Measurements from ENCODE around the gene ZNF764. TPM values are rescaled to one million over a fixed set of nuclear protein-coding genes. Genes with fewer than 3 reads are reported as not detected.

Gene ZNF764
- total and polyA plus RNA-seq, 7 experiments from 2014 or later, result 4.5 to 20.9 (median 18.1) TPM

DNA sequence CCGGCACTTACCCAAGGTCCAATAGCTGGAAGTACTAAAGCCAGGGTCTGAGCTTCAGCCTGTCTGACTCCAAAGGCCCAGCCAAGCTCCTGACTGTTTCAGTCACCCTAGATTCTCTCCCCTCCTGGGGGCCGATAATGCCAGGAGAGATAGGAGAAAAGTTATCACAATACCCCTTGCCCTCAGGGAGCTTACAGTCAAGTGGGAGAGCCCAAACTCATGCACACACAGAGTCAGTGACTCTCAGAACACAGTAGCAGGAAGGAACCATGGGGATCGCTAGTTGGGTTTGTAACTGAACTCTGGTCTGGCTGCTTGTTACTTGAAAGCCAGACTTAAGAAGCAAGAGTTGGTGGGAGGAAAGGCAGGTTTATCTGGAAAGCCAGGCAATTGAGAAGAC, 46.7 kb downstream of the ZNF764 start:
- intact Hi-C loops (cut with micrococcal nuclease), result no loop called here
- Histone ChIP-seq H3K27ac (ENCODE audit: low read depth, low read length) (no peak overlapping the region), H3K27me3 (ENCODE audit: control insufficient read depth in 2 of 2, insufficient read depth in 2 of 2, low read length in 2 of 2) (no peaks in the 10 kb centered on the region), H3K4me1 (ENCODE audit: control insufficient read depth in 2 of 2, insufficient read depth in 2 of 2, low read length in 2 of 2) (no peaks in the 10 kb centered on the region), H3K36me3 (ENCODE audit: control insufficient read depth in 2 of 3, insufficient read depth in 3 of 3, low read length in 3 of 3) (peaks cover 39 to 91% (median 48%) of the 10 kb centered on the region in 3 experiments), H3K9me3 (ENCODE audit: control insufficient read depth in 2 of 3, low read length in 3 of 3) (no peaks in the 10 kb centered on the region), H3K4me3 (ENCODE audit: low read length) (no peak overlapping the region)
- peak overlapping the region in 8 of 9 donors; percentile 3 to 86 (median 50) for H3K27ac Mint-ChIP-seq
- ChIA-PET POLR2A (interaction anchor here (1.2 to 2.2 kb wide), 4 partner anchors 13 to 38 kb away, joined by 3 to 7 read pairs (median 6); partner anchors contain the start of gene ITGAL), CTCF (interaction anchor here (1.2 to 1.6 kb wide), 2 partner anchors 13 to 62 kb away, joined by 3 to 4 read pairs; no protein-coding TSS in a partner anchor)
- H3K4me3 Mint-ChIP-seq, result no peak overlapping the region
- no peaks in the 10 kb centered on the region for H3K27me3 Mint-ChIP-seq
- DNase-seq (no peak), ATAC-seq (no peak)
- H3K4me1 Mint-ChIP-seq, result peaks cover 0 to 30% (median 10%) of the 10 kb centered on the region in 7 donors
- H3K9me3 Mint-ChIP-seq, result no peaks in the 10 kb centered on the region
- H3K36me3 Mint-ChIP-seq, result peaks cover 18 to 48% (median 34%) of the 10 kb centered on the region in 5 donors

DNA sequence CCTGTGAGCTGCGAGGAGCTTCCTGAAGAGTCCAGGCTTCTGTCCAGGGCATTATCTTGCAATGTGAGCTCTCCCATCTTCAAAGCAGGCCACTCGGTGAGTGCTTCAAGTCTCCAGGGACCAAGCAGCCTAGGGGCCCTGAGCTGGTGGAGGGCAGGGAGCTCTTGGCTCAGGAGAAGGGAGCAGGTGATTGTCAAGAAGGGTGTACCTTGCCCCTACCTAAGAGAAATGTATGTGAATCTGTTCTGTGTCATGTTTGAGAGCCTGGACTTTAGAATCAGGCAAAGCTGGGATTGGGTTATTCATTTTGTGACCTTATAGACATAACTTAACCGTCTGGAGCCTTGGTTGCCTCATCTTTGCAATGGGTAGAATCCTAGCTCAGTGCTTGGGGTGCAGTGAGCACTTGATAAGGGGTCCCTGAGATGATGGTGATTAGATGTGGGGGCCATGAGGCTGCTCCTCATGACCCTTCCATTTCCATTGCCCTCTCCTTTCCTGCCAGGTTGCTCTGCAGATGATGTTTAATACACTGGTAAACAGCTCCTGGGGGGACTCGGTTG, 47.7 kb downstream of the ZNF764 start:
- peaks cover 0 to 28% (median 7%) of the 10 kb centered on the region in 7 donors for H3K4me1 Mint-ChIP-seq
- Histone ChIP-seq H3K9me3 (ENCODE audit: control insufficient read depth in 2 of 3, low read length in 3 of 3) (no peaks in the 10 kb centered on the region), H3K4me3 (ENCODE audit: low read length) (no peak overlapping the region), H3K36me3 (ENCODE audit: control insufficient read depth in 2 of 3, insufficient read depth in 3 of 3, low read length in 3 of 3) (peaks cover 32 to 88% (median 39%) of the 10 kb centered on the region in 3 experiments), H3K27me3 (ENCODE audit: control insufficient read depth in 2 of 2, insufficient read depth in 2 of 2, low read length in 2 of 2) (no peaks in the 10 kb centered on the region), H3K27ac (ENCODE audit: low read depth, low read length) (peak overlapping the region; percentile 11), H3K4me1 (ENCODE audit: control insufficient read depth in 2 of 2, insufficient read depth in 2 of 2, low read length in 2 of 2) (no peaks in the 10 kb centered on the region)
- peaks cover 14 to 43% (median 28%) of the 10 kb centered on the region in 5 donors for H3K36me3 Mint-ChIP-seq
- ATAC-seq, result no peak
- DNase-seq, result no peak
- POLR2A ChIA-PET, result interaction anchor here (0.5 to 2.2 kb wide), 6 partner anchors 9 to 359 kb away, joined by 3 to 7 read pairs (median 4); partner anchors contain the start of gene ITGAL
- CTCF ChIA-PET, result no interaction called here
- H3K4me3 Mint-ChIP-seq, result no peak overlapping the region
- no peaks in the 10 kb centered on the region for H3K27me3 Mint-ChIP-seq
- H3K9me3 Mint-ChIP-seq, result no peaks in the 10 kb centered on the region
- intact Hi-C loops (cut with micrococcal nuclease), result no loop called here
- H3K27ac Mint-ChIP-seq, result peak overlapping the region in 7 of 9 donors; percentile 45 to 83 (median 65)

DNA sequence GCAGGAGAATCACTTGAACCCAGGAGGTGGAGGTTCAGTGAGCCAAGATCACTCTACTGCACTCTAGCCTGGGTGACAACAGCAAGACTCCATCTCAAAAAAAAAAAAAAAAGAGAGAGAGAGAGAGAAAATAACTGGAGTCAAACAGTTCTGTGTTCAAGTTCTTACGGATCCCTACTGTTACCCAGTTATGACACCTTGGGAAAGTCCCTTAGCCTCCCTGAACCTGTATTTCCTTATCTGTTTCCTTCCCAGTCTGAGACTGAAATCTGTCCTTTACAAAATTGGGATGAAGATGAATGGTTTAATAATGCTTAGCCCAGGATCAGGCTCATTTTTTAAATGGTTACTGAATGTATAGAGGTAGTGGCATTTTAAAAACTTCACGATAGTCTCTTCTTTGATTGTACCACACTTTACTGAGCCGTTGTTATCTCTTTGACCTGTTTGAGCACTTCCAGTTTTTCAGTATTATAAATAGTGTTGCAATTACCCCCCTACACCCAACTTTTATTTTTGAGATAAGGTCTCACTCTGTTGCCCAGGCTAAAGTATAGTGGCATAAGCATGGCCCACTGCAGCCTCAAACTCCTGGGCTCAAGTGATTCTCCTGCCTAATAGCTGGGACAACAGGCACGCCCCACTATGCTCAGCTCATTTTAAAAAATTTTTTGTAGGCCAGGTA, 49.0 kb downstream of the ZNF764 start:
- Mint-ChIP-seq H3K9me3 (no peaks in the 10 kb centered on the region), H3K4me3 (no peak overlapping the region), H3K27me3 (no peaks in the 10 kb centered on the region), H3K4me1 (peaks cover 0 to 27% (median 7%) of the 10 kb centered on the region in 7 donors), H3K27ac (peak overlapping the region in 4 of 9 donors; percentile 31 to 69 (median 58)), H3K36me3 (peaks cover 8 to 42% (median 25%) of the 10 kb centered on the region in 5 donors)
- DNase-seq, result no peak
- Histone ChIP-seq H3K4me1 (ENCODE audit: control insufficient read depth in 2 of 2, insufficient read depth in 2 of 2, low read length in 2 of 2) (no peaks in the 10 kb centered on the region), H3K27me3 (ENCODE audit: control insufficient read depth in 2 of 2, insufficient read depth in 2 of 2, low read length in 2 of 2) (no peaks in the 10 kb centered on the region), H3K4me3 (ENCODE audit: low read length) (no peak overlapping the region), H3K27ac (ENCODE audit: low read depth, low read length) (no peak overlapping the region), H3K9me3 (ENCODE audit: control insufficient read depth in 2 of 3, low read length in 3 of 3) (no peaks in the 10 kb centered on the region), H3K36me3 (ENCODE audit: control insufficient read depth in 2 of 3, insufficient read depth in 3 of 3, low read length in 3 of 3) (peaks cover 42 to 88% (median 46%) of the 10 kb centered on the region in 3 experiments)
- no peak for ATAC-seq
- intact Hi-C loops (cut with micrococcal nuclease), result no loop called here
- CTCF ChIA-PET, result interaction anchor here (0.6 to 1.1 kb wide), 2 partner anchors 79 to 120 kb away, joined by 3 to 4 read pairs; partner anchors contain the start of gene DCTPP1
- POLR2A ChIA-PET, result interaction anchor here (0.6 to 1.2 kb wide), 5 partner anchors 10 to 841 kb away, joined by 3 to 4 read pairs (median 3); no protein-coding TSS in a partner anchor

Small RNAs within 50 kb of the gene (microRNA-seq; reads per million reads assigned to microRNA genes)
- gene MIR4518 (ENCODE audit: borderline microRNAs expressed), result 6.7 reads per million, percentile 8 among the genes with 10 or more reads in this experiment

Other genes starting within 250 kb of the ZNF764 start
- gene CD2BP2, start 203.1 kb downstream of the ZNF764 start, total RNA-seq, result 10 to 100 TPM; 37.5 to 77.0 (median 64.6) TPM
- gene CD2BP2, start 203.1 kb downstream of the ZNF764 start, polyA plus RNA-seq, result 10 to 100 TPM; 18.7 to 24.4 TPM
- gene TBC1D10B, start 187.9 kb downstream of the ZNF764 start, total RNA-seq, result 10 to 100 TPM; 23.2 to 70.0 (median 45.2) TPM
- 10 to 100 TPM in 1 of 2 donors, 1 to 10 TPM in 1; 7.6 to 13.6 TPM for gene TBC1D10B, start 187.9 kb downstream of the ZNF764 start, polyA plus RNA-seq
- 1 to 10 TPM in 2 of 5 experiments, under 1 TPM in 1, not detected in 2; 0.87 to 2.0 (median 1.6) TPM for gene MYL11, start 183.6 kb downstream of the ZNF764 start, total RNA-seq
- gene MYL11, start 183.6 kb downstream of the ZNF764 start, polyA plus RNA-seq, result not detected
- gene SEPTIN1, start 175.8 kb downstream of the ZNF764 start, total RNA-seq, result 100 to 1,000 TPM; 176 to 355 (median 183) TPM
- 100 to 1,000 TPM; 221 to 257 TPM for gene SEPTIN1, start 175.8 kb downstream of the ZNF764 start, polyA plus RNA-seq
- 10 to 100 TPM in 3 of 5 experiments, 1 to 10 TPM in 2; 6.0 to 16.0 (median 15.6) TPM for gene ZNF48, start 163.0 kb downstream of the ZNF764 start, total RNA-seq
- 10 to 100 TPM in 1 of 2 donors, 1 to 10 TPM in 1; 6.0 to 10.9 TPM for gene ZNF48, start 163.0 kb downstream of the ZNF764 start, polyA plus RNA-seq
- 1 to 10 TPM; 1.2 to 9.0 (median 4.5) TPM for gene ZNF771, start 150.8 kb downstream of the ZNF764 start, total RNA-seq
- 1 to 10 TPM; 3.1 to 9.4 TPM for gene ZNF771, start 150.8 kb downstream of the ZNF764 start, polyA plus RNA-seq
- 10 to 100 TPM; 11.6 to 74.1 (median 13.8) TPM for gene DCTPP1, start 128.3 kb downstream of the ZNF764 start, total RNA-seq
- gene DCTPP1, start 128.3 kb downstream of the ZNF764 start, polyA plus RNA-seq, result 10 to 100 TPM; 75.0 to 81.1 TPM
- gene SEPHS2, start 112.5 kb downstream of the ZNF764 start, total RNA-seq, result 10 to 100 TPM; 20.9 to 69.6 (median 47.1) TPM
- gene SEPHS2, start 112.5 kb downstream of the ZNF764 start, polyA plus RNA-seq, result 10 to 100 TPM; 61.2 to 83.9 TPM
- 100 to 1,000 TPM; 258 to 629 (median 436) TPM for gene ITGAL, start 85.6 kb downstream of the ZNF764 start, total RNA-seq
- gene ITGAL, start 85.6 kb downstream of the ZNF764 start, polyA plus RNA-seq, result 100 to 1,000 TPM; 110 to 135 TPM
- gene ZNF768, start 31.8 kb downstream of the ZNF764 start, total RNA-seq, result 1 to 10 TPM; 6.0 to 8.5 (median 7.3) TPM
- gene ZNF768, start 31.8 kb downstream of the ZNF764 start, polyA plus RNA-seq, result 1 to 10 TPM; 1.6 to 2.4 TPM
- gene ZNF747, start 23.5 kb downstream of the ZNF764 start, total RNA-seq, result 10 to 100 TPM in 4 of 5 experiments, 1 to 10 TPM in 1; 9.1 to 17.4 (median 13.8) TPM
- gene ZNF747, start 23.5 kb downstream of the ZNF764 start, polyA plus RNA-seq, result 10 to 100 TPM in 1 of 2 donors, 1 to 10 TPM in 1; 8.9 to 11.7 TPM
- gene ZNF688, start 13.3 kb upstream of the ZNF764 start, total RNA-seq, result 10 to 100 TPM in 4 of 5 experiments, 1 to 10 TPM in 1; 8.8 to 24.3 (median 16.3) TPM
- gene ZNF688, start 13.3 kb upstream of the ZNF764 start, polyA plus RNA-seq, result 10 to 100 TPM; 29.7 to 33.2 TPM
- gene ZNF785, start 27.3 kb upstream of the ZNF764 start, total RNA-seq, result 10 to 100 TPM; 10.2 to 37.1 (median 21.4) TPM
- gene ZNF785, start 27.3 kb upstream of the ZNF764 start, polyA plus RNA-seq, result 1 to 10 TPM; 2.6 to 4.4 TPM
- gene ZNF689, start 52.0 kb upstream of the ZNF764 start, total RNA-seq, result 10 to 100 TPM in 4 of 5 experiments, 1 to 10 TPM in 1; 6.8 to 14.6 (median 12.4) TPM
- gene ZNF689, start 52.0 kb upstream of the ZNF764 start, polyA plus RNA-seq, result 10 to 100 TPM; 11.5 to 15.6 TPM
- gene PRR14, start 92.6 kb upstream of the ZNF764 start, total RNA-seq, result 10 to 100 TPM; 57.6 to 91.9 (median 82.5) TPM
- gene PRR14, start 92.6 kb upstream of the ZNF764 start, polyA plus RNA-seq, result 10 to 100 TPM; 13.3 to 20.9 TPM
- 100 to 1,000 TPM; 143 to 174 (median 164) TPM for gene FBRS, start 100.1 kb upstream of the ZNF764 start, total RNA-seq
- gene FBRS, start 100.1 kb upstream of the ZNF764 start, polyA plus RNA-seq, result 1 to 10 TPM; 2.6 to 5.0 TPM
- 100 to 1,000 TPM in 2 of 5 experiments, 10 to 100 TPM in 3; 82.6 to 111 (median 97.5) TPM for gene SRCAP, start 140.8 kb upstream of the ZNF764 start, total RNA-seq
- gene SRCAP, start 140.8 kb upstream of the ZNF764 start, polyA plus RNA-seq, result 10 to 100 TPM; 11.8 to 40.5 TPM
- 10 to 100 TPM; 33.2 to 57.8 (median 46.7) TPM for gene PHKG2, start 190.1 kb upstream of the ZNF764 start, total RNA-seq
- gene PHKG2, start 190.1 kb upstream of the ZNF764 start, polyA plus RNA-seq, result 10 to 100 TPM; 37.2 to 43.5 TPM
- gene CFAP119, start 203.7 kb upstream of the ZNF764 start, total RNA-seq, result 1 to 10 TPM; 2.3 to 5.9 (median 2.9) TPM
- gene CFAP119, start 203.7 kb upstream of the ZNF764 start, polyA plus RNA-seq, result under 1 TPM; 0.41 to 0.63 TPM
- gene RNF40, start 203.9 kb upstream of the ZNF764 start, total RNA-seq, result 100 to 1,000 TPM in 3 of 5 experiments, 10 to 100 TPM in 2; 68.7 to 122 (median 114) TPM
- 10 to 100 TPM; 19.4 to 50.7 TPM for gene RNF40, start 203.9 kb upstream of the ZNF764 start, polyA plus RNA-seq
- 10 to 100 TPM in 1 of 5 experiments, 1 to 10 TPM in 4; 2.4 to 11.1 (median 4.2) TPM for gene ZNF629, start 228.8 kb upstream of the ZNF764 start, total RNA-seq
- gene ZNF629, start 228.8 kb upstream of the ZNF764 start, polyA plus RNA-seq, result 1 to 10 TPM in 1 of 2 donors, under 1 TPM in 1; 0.66 to 3.1 TPM